A549 (cell line): ENCODE results near the gene CELSR1. TPM values are rescaled to one million over a fixed set of nuclear protein-coding genes. Genes with fewer than 3 reads are reported as not detected.
A peak's percentile ranks its signal among the peaks of the same experiment; 100 is the strongest.

Experiments used
- ATAC-seq, 2 experiments: fragments of 200-7000 bp in 1 of 2; fragments of >200 bp in 1 of 2; cut with Nextera tagmentation in 1 of 2; cut with Tn5 transposase in 1 of 2; 3 replicates each; pipeline versions ENCODE4 v1.8.0 to v1.9.1; 2018 to 2020; ENCODE audit warnings: mild to moderate bottlenecking in 1 of 2, moderate library complexity in 1 of 2
- CTCF ChIA-PET: fragments of 300-600 bp; sonication (Branson Sonifier 250); formaldehyde crosslinking; extraction: SDS; loops from one replicate; lab custom pipeline; 2021; ENCODE audit warnings: antibody characterized with exemption, inconsistent platforms; lab: Yijun Ruan, JAX
- POLR2A ChIA-PET: fragments of 350-600 bp; formaldehyde crosslinking; extraction: SDS; loops from one replicate; lab custom pipeline; 2021; ENCODE audit warnings: antibody characterized with exemption, inconsistent platforms; lab: Yijun Ruan, JAX
- DNase-seq, 2 experiments: peaks; one replicate each; pipeline versions ENCODE4 v3.0.0 to v3.0.0-alpha.2; 2011 to 2016; ENCODE audit warnings: low read depth in 1 of 2, low spot score in 1 of 2
- FAIRE-seq: peaks from 2 replicates; lab custom pipeline; 2011; peaks lifted over from hg19 to GRCh38; lab: Jason Lieb, UNC
- H3K27ac ChIP-seq, 2 experiments: fragments of >200 bp; sonication (Bioruptor Twin); formaldehyde crosslinking; 3 replicates each; pipeline ENCODE4 v1.5.1; 2016 to 2017
- H3K4me1 ChIP-seq: fragments of >200 bp; sonication (Bioruptor Twin); formaldehyde crosslinking; 3 replicates; pipeline ENCODE4 v1.6.1; 2016
- H3K4me2 ChIP-seq: fragments of >200 bp; sonication (Bioruptor Twin); formaldehyde crosslinking; 3 replicates; pipeline ENCODE4 v1.6.1; 2016
- H3K4me3 ChIP-seq: fragments of >200 bp; sonication (Bioruptor Twin); formaldehyde crosslinking; 3 replicates; pipeline ENCODE4 v1.5.1; 2016
- H3K9me3 ChIP-seq: fragments of >200 bp; sonication (Bioruptor Twin); formaldehyde crosslinking; 3 replicates; pipeline ENCODE4 v1.6.1; 2016
- BHLHE40 ChIP-seq: IDR thresholded peaks from 2 replicates; pipeline ENCODE4 v1.6.1; 2012; ENCODE audit warnings: low read depth, low read length, inconsistent platforms
- CBX2 ChIP-seq: fragments of 200-600 bp; sonication (generic); IDR thresholded peaks from 2 replicates; pipeline ENCODE4 v1.6.1; 2016; ENCODE audit warnings: low read depth, mild to moderate bottlenecking, borderline replicate concordance
- CHD4 ChIP-seq: fragments of 200-600 bp; sonication (generic); IDR thresholded peaks from 2 replicates; pipeline ENCODE4 v1.6.1; 2016; ENCODE audit warnings: antibody characterized with exemption, mild to moderate bottlenecking, borderline replicate concordance
- EP300 ChIP-seq, 2 experiments: fragments of >200 bp; sonication (Bioruptor Twin); formaldehyde crosslinking; IDR thresholded peaks; 2 replicates in 1 of 2; 3 replicates in 1 of 2; pipeline ENCODE4 v1.6.1; 2016 to 2017
- ESRRA ChIP-seq: fragments of 150-350 bp; IDR thresholded peaks from 2 replicates; pipeline ENCODE4 v1.6.1; 2014; ENCODE audit warnings: mild to moderate bottlenecking, low read length, borderline replicate concordance
- GATA3 ChIP-seq: IDR thresholded peaks from 2 replicates; pipeline ENCODE4 v1.6.1; 2012; ENCODE audit warnings: borderline replicate concordance
- HES2 ChIP-seq: fragments of >200 bp; sonication (Bioruptor Twin); formaldehyde crosslinking; IDR thresholded peaks from 2 replicates; pipeline ENCODE4 v1.6.1; 2016
- HMGXB4 ChIP-seq: fragments of 250-450 bp; sonication (Bioruptor Pico); IDR thresholded peaks from 2 replicates; pipeline ENCODE4 v1.5.0; 2021; ENCODE audit warnings: mild to moderate bottlenecking, moderate library complexity, borderline replicate concordance
- HOXA7 ChIP-seq: fragments of 250-450 bp; sonication (Bioruptor Pico); IDR thresholded peaks from 2 replicates; pipeline ENCODE4 v1.5.0; 2020; ENCODE audit warnings: mild to moderate bottlenecking, moderate library complexity
- HOXB5 ChIP-seq: fragments of 250-450 bp; sonication (Bioruptor Pico); IDR thresholded peaks from 2 replicates; pipeline ENCODE4 v1.5.0; 2020; ENCODE audit warnings: mild to moderate bottlenecking, moderate library complexity
- JUN ChIP-seq, 2 experiments: fragments of >200 bp; sonication (Bioruptor Twin); formaldehyde crosslinking; IDR thresholded peaks; 2 replicates in 1 of 2; 3 replicates in 1 of 2; pipeline ENCODE4 v1.6.1; 2016 to 2017
- KDM1A ChIP-seq: fragments of 200-600 bp; sonication (generic); IDR thresholded peaks from 2 replicates; pipeline ENCODE4 v1.6.1; 2016; ENCODE audit warnings: low read depth, mild to moderate bottlenecking
- MAZ ChIP-seq: fragments of 150-350 bp; IDR thresholded peaks from 2 replicates; pipeline ENCODE4 v1.6.1; 2014; ENCODE audit warnings: antibody characterized with exemption, low read depth, low read length, borderline replicate concordance
- PHF8 ChIP-seq: fragments of 200-600 bp; sonication (generic); IDR thresholded peaks from 2 replicates; pipeline ENCODE4 v1.6.1; 2016; ENCODE audit warnings: low read depth, mild to moderate bottlenecking, antibody characterized with exemption, moderate library complexity, borderline replicate concordance
- POLR2AphosphoS2 ChIP-seq: conservative IDR thresholded peaks from 2 replicates; pipeline ENCODE4 v1.6.1; 2012; ENCODE audit warnings: low read length, improper control_type of control experiment, inconsistent platforms
- RAD21 ChIP-seq, 2 experiments: fragments of >200 bp in 1 of 2; sonication (Bioruptor Twin) in 1 of 2; formaldehyde crosslinking in 1 of 2; IDR thresholded peaks in 1 of 2; conservative IDR thresholded peaks in 1 of 2; 2 replicates in 1 of 2; 3 replicates in 1 of 2; pipeline ENCODE4 v1.6.1; 2012 to 2018; ENCODE audit warnings: inconsistent platforms in 1 of 2
- RARB ChIP-seq: fragments of 250-450 bp; sonication (Bioruptor Pico); IDR thresholded peaks from 2 replicates; pipeline ENCODE4 v1.8.0; 2021; ENCODE audit warnings: mild to moderate bottlenecking, moderate library complexity
- RCOR1 ChIP-seq: fragments of 150-350 bp; IDR thresholded peaks from 2 replicates; pipeline ENCODE4 v1.6.1; 2014; ENCODE audit warnings: antibody characterized with exemption, low read length, low read depth
- RFX5 ChIP-seq: fragments of 450-650 bp; IDR thresholded peaks from 2 replicates; pipeline ENCODE4 v1.7.1; 2014; ENCODE audit warnings: antibody characterized with exemption, mild to moderate bottlenecking, moderate library complexity
- RNF2 ChIP-seq: fragments of 200-600 bp; sonication (generic); IDR thresholded peaks from 2 replicates; pipeline ENCODE4 v1.6.1; 2016; ENCODE audit warnings: low read depth, mild to moderate bottlenecking, antibody characterized with exemption, moderate library complexity, borderline replicate concordance
- TFCP2L1 ChIP-seq: fragments of 250-450 bp; sonication (Bioruptor Pico); IDR thresholded peaks from 2 replicates; pipeline ENCODE4 v1.5.0; 2021; ENCODE audit warnings: mild to moderate bottlenecking
- ZC3H11A ChIP-seq: fragments of 450-650 bp; IDR thresholded peaks from 2 replicates; pipeline ENCODE4 v1.6.1; 2014; ENCODE audit warnings: antibody characterized with exemption, mild to moderate bottlenecking
- WGBS: methylation state at CpG from one replicate; pipeline ENCODE4 v1.1.6; 2017; ENCODE audit errors: missing lambda C conversion rate; 5-methylcytosine and 5-hydroxymethylcytosine counted together
- polyA plus RNA-seq, 4 experiments: library from polyadenylated mRNA; depleted of rRNA in 3 of 4; stranded (reverse); fragments of >200 nt; fragmentation: RNase III in 1 of 4; extraction: RNeasy Plus Mini Kit Qiagen cat#74134 plus additional on column Dnase treatment in 1 of 4; gene quantifications; 2 replicates in 3 of 4; 3 replicates in 1 of 4; pipeline ENCODE4 v1.2.3, GENCODE V29; 2011 to 2017
- TF ChIP-seq, protein P1 (sequence below): fragments of >200 bp; sonication (Bioruptor Twin); formaldehyde crosslinking; IDR thresholded peaks from 3 replicates; pipeline ENCODE4 v1.5.1; 2016
- TF ChIP-seq, protein P2 (sequence below): fragments of 250-450 bp; sonication (Bioruptor Pico); IDR thresholded peaks from 2 replicates; pipeline ENCODE4 v1.5.0; 2020; ENCODE audit warnings: low read depth, mild to moderate bottlenecking, moderate library complexity
- TF ChIP-seq, protein P3 (sequence below): IDR thresholded peaks from 2 replicates; pipeline ENCODE4 v1.6.1; 2012
- TF ChIP-seq, protein P4 (sequence below): fragments of >200 bp; sonication (Bioruptor Twin); formaldehyde crosslinking; IDR thresholded peaks from 3 replicates; pipeline ENCODE4 v1.6.1; 2016

Gene CELSR1
- polyA plus RNA-seq, 2 of the 4 experiments (the other 2 are of a cell fraction): 15.3 to 31.8 TPM

GRCh38 chr22:46457502-46458488 is 79.6 kb downstream of the CELSR1 start:
- TF ChIP-seq RARB (no peak), HMGXB4 (CRISPR knock-in tag) (no peak), GATA3 (no peak), RNF2 (no peak)
- TF ChIP-seq, all 56 proteins: peak for 0
- CTCF ChIA-PET: interaction anchor here (0.7 to 1.3 kb wide), 2 partner anchors 75 to 90 kb away, joined by 3 read pairs; no protein-coding TSS in a partner anchor
- POLR2A ChIA-PET: no interaction called here
- Histone ChIP-seq H3K27ac (peak overlapping the region in 1 of 2 experiments; percentile 33; a peak in 1 of 6 replicates), H3K9me3 (no peaks in the 10 kb centered on the region), H3K4me1 (peaks cover 31% of the 10 kb centered on the region), H3K4me2 (no peak overlapping the region), H3K4me3 (no peak overlapping the region)
- FAIRE-seq (no peak), DNase-seq (no peak), ATAC-seq (no peak)
- 89% methylated on average over 25 of the region's 34 CpGs for WGBS

GRCh38 chr22:46456818-46457163 is 80.6 kb downstream of the CELSR1 start:
- CTCF ChIA-PET: interaction anchor here (0.9 to 1.3 kb wide), 3 partner anchors 76 to 89 kb away, joined by 3 to 4 read pairs (median 4); no protein-coding TSS in a partner anchor
- no peak for ATAC-seq
- DNase-seq: no peak
- Histone ChIP-seq H3K9me3 (no peaks in the 10 kb centered on the region), H3K27ac (no peak overlapping the region; a peak in 1 of 6 replicates), H3K4me3 (no peak overlapping the region), H3K4me1 (peaks cover 21% of the 10 kb centered on the region), H3K4me2 (no peak overlapping the region)
- TF ChIP-seq RFX5: no peak
- no peak for TF ChIP-seq JUN (IDR thresholded peaks at IDR 0.05)
- no peak for TF ChIP-seq TFCP2L1 (CRISPR knock-in tag)
- no peak for TF ChIP-seq KDM1A
- TF ChIP-seq RAD21 (conservative IDR thresholded peaks at IDR 0.05 in 1 of 2, IDR thresholded peaks at IDR 0.05 in 1 of 2): no peak
- no peak for TF ChIP-seq CHD4
- no peak for TF ChIP-seq PHF8
- no peak for TF ChIP-seq CBX2
- 92% methylated on average over 11 of the region's 12 CpGs for WGBS
- no peak for FAIRE-seq
- POLR2A ChIA-PET: no interaction called here

DNA sequence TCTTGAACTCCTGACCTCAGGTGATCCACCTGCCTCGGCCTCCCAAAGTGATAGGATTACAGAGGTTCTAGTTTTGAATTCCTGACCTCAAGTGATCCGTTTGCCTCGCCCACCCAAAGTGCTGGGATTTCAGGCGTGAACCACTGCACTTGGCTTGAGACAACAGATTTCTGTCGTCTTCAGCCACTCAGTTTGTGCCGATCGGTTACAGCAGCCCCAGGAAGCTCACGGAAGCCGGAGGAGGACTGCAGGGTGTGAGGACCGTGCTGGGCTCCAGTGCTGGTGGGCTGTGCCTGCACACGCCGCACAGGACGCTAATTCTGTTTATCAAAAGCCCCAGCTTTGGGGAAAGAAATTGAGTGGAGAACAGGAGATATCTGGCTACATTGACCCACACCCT is 82.0 kb downstream of the CELSR1 start:
- FAIRE-seq: no peak
- peaks cover 30% of the 10 kb centered on the region for H3K4me1 ChIP-seq

More for the DNA sequence above, 82.0 kb downstream of the CELSR1 start:
- TF ChIP-seq RAD21 (conservative IDR thresholded peaks at IDR 0.05 in 1 of 2, IDR thresholded peaks at IDR 0.05 in 1 of 2): no peak
- TF ChIP-seq EP300 (IDR thresholded peaks at IDR 0.05): no peak
- TF ChIP-seq ESRRA: no peak
- TF ChIP-seq, protein P1, sequence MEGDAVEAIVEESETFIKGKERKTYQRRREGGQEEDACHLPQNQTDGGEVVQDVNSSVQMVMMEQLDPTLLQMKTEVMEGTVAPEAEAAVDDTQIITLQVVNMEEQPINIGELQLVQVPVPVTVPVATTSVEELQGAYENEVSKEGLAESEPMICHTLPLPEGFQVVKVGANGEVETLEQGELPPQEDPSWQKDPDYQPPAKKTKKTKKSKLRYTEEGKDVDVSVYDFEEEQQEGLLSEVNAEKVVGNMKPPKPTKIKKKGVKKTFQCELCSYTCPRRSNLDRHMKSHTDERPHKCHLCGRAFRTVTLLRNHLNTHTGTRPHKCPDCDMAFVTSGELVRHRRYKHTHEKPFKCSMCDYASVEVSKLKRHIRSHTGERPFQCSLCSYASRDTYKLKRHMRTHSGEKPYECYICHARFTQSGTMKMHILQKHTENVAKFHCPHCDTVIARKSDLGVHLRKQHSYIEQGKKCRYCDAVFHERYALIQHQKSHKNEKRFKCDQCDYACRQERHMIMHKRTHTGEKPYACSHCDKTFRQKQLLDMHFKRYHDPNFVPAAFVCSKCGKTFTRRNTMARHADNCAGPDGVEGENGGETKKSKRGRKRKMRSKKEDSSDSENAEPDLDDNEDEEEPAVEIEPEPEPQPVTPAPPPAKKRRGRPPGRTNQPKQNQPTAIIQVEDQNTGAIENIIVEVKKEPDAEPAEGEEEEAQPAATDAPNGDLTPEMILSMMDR: no peak
- TF ChIP-seq BHLHE40: no peak
- TF ChIP-seq ZC3H11A: no peak
- TF ChIP-seq, protein P2, sequence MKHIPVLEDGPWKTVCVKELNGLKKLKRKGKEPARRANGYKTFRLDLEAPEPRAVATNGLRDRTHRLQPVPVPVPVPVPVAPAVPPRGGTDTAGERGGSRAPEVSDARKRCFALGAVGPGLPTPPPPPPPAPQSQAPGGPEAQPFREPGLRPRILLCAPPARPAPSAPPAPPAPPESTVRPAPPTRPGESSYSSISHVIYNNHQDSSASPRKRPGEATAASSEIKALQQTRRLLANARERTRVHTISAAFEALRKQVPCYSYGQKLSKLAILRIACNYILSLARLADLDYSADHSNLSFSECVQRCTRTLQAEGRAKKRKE (CRISPR knock-in tag): no peak
- TF ChIP-seq RCOR1: no peak
- no peak for TF ChIP-seq POLR2AphosphoS2
- TF ChIP-seq, protein P3, sequence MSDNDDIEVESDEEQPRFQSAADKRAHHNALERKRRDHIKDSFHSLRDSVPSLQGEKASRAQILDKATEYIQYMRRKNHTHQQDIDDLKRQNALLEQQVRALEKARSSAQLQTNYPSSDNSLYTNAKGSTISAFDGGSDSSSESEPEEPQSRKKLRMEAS: no peak
- no peak for TF ChIP-seq HES2
- TF ChIP-seq, protein P4, sequence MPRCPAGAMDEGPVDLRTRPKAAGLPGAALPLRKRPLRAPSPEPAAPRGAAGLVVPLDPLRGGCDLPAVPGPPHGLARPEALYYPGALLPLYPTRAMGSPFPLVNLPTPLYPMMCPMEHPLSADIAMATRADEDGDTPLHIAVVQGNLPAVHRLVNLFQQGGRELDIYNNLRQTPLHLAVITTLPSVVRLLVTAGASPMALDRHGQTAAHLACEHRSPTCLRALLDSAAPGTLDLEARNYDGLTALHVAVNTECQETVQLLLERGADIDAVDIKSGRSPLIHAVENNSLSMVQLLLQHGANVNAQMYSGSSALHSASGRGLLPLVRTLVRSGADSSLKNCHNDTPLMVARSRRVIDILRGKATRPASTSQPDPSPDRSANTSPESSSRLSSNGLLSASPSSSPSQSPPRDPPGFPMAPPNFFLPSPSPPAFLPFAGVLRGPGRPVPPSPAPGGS: no peak
- TF ChIP-seq HOXB5: no peak
- TF ChIP-seq MAZ: no peak
- TF ChIP-seq HOXA7: no peak
- CTCF ChIA-PET: no interaction called here
- Histone ChIP-seq H3K4me2 (peak overlapping the region; percentile 16; the same call in 1 of the 3 replicates), H3K4me3 (no peak overlapping the region), H3K9me3 (no peaks in the 10 kb centered on the region), H3K27ac (peak overlapping the region; percentile 39 to 73; a peak in 4 of 6 replicates)
- ATAC-seq (no peak), DNase-seq (no peak)
- POLR2A ChIA-PET: no interaction called here
- WGBS: 93% methylated on average over 13 of the region's 13 CpGs
